Stimulated activated CD8-positive, alpha-beta memory T cell treated with anti-CD3 and anti-CD28 coated beads, Interleukin-12 subunit alpha, Interleukin-12 subunit beta, amount 100 ng/mL, for 24 hours (primary cell): ENCODE results near the gene AGAP3.

Source experiments
- DNase-seq: peaks from one replicate; pipeline ENCODE4 v3.0.0-alpha.2; 2020; ENCODE audit errors: extremely low read depth

AGAP3 gene

DNA sequence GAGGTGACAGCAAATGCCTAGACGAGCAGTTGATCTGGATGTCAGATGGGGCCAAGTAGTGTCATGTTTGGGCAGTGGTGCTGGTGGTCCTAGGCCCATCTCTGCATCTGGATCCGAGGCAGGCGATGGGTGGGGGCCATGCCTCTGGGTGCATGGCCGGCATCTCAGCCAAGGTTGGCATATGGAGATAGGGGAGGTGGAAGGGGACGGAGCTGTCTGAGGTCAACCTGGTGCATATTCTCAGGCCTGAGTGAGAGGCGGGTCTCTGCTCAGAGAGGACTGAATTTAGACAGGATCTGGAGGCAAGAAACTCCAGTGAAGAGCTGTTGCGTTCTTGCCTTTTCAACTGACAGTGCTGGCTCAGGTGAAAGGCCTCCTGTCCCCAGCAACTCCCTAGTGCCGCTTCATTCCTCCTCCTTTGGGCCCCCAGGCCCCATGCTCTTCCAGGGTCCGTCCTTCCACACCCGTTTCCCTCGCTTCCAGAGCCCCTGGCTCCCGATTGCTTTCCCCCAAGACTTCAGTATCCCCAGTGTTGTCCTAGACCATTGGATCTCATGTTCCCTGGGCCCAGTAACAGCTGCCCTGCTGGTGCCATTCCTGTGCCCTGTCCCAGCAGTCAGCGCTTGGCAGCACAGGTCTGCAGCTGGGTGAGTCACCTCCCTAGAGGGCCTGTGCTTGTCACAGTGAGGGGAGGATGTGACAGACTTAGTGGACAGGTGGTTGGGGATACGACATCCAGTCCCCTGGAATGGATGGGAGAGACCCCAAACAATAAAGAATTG is 48.7 kb downstream of the AGAP3 start:
- DNase-seq, result no peak

DNA sequence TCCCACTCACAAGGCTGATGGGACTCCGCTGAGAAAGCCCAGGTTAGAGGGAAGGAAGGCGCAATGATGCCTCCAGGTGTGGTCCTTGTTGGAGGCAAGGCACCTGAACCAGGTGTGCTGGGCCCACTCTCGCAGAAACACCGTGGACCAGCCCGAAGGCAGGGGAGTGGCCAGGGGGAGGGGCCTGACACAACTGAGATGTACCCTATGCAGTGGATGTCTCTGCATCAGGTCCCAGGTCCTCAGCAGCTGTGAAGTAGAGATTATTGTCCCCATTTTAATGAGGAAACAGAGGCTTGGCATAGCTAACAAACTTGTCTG is 49.2 kb downstream of the AGAP3 start:
- no peak for DNase-seq

GRCh38 chr7:151135866-151136843 is 49.9 kb downstream of the AGAP3 start:
- no peak for DNase-seq

DNA sequence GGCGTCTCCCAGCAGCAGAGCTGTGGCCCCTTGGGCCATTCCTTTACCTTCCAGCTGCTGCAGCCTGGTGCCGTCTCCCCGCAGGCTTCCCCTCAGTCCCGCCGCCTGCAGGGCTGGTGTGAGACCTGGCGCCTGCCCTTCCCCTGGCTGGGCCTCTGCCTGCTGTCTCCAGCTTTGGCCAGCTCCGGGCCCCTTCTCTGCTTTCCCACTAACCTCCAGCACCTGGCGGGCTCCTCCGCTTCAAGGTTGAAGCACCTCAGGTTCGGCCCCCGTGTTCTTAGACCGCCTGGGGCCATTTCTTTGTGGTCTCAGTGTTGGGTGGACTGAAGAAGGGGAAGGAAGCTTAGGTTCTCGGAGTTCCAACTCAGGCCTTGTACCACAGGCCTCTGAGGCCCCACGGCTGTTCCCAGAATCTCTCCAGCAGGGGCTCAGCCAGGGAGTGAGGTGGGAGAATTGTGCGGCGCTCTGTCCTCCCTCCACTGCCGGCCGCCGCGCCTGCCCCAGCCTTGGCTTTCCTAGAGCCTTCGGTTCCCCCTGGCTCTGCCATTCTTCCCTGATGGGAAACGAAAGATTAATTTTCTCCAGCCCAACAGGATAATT is 50.9 kb downstream of the AGAP3 start:
- DNase-seq, result no peak

DNA sequence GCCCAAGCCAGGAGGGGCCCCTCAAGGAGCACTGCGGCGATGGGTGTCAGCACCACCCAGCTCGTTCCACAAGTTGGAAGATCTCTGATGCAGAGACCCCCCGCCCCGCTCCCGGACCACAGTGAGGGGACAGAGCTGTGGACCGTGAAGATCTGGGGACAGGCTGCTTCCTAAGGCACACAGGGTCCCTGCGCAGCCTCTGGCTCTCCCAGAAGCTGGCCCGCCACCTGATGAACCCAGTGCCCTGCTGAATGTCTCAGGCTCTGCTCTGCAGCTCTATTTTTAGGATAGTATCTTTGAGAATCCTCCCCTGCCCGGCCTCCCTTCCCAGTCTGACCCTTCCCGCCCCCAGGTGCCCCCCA is 51.5 kb downstream of the AGAP3 start:
- no peak for DNase-seq

GRCh38 chr7:151138153-151138851 is 52.0 kb downstream of the AGAP3 start:
- DNase-seq, result no peak

- DNase-seq, result no peak
Measured at GRCh38 chr7:151139071-151139790, 53.0 kb downstream of the AGAP3 start.

DNA sequence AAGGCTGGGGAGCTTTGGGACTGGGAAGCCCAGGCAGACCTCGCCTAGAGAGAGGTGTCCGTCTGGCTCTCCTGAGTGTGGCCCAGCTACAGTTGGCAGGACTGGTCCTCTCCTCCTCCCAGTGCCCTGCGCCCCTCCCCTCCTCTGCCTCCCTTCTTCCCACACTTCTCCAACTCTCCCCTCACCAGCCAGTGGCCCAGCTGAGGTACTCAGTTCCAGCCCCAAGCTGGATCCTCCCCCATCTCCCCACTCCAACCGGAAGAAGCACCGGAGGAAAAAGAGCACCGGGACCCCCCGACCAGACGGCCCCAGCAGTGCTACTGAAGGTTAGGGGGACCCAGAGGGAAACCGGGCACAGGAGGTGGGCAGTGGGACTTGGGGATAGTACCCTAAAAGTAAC is 53.5 kb downstream of the AGAP3 start:
- no peak for DNase-seq

DNA sequence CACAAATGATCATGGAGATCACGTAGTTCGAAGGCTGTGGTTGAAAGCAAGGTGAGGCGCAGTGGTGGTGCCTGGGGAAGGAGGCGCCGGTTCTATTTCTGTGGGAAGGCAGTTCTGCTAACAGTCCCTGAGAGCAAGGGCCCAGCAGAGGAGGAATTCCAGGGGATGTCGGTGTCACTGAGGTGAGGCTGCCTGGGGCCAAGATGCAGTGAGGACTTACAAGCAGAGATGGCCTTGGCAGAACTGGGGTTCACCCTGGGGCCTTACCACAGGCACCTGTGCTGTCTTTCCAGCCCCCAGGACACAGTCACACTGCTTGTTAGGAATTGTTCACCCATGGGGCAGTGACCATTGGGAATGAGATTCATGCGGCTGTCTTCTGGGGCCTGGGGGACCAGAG is 54.6 kb downstream of the AGAP3 start:
- DNase-seq, result no peak

GRCh38 chr7:151141311-151141854 is 55.1 kb downstream of the AGAP3 start:
- no peak for DNase-seq

GRCh38 chr7:151141855-151142685 is 55.8 kb downstream of the AGAP3 start:
- DNase-seq, result no peak

DNA sequence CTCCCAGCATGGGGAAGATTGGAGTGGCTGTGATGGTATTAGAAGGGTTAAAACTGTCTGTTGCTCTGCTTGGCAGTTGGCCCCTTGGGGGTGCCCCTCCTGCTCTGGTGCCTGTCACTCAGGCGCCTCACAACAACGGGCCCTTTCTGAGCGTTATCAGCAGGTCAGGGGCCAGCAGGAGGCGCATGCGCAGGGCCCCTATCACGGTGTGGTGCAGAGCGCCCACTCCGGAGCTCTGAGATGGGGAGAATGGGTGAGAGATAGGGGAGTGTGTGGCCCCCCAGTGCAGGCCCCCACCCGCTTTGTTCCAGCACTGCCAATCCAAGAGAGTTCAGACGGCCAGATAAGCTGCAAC is 56.4 kb downstream of the AGAP3 start:
- no peak for DNase-seq

GRCh38 chr7:151143261-151144015 is 57.2 kb downstream of the AGAP3 start:
- no peak for DNase-seq

GRCh38 chr7:151144387-151144786 is 58.1 kb downstream of the AGAP3 start:
- DNase-seq, result no peak

DNA sequence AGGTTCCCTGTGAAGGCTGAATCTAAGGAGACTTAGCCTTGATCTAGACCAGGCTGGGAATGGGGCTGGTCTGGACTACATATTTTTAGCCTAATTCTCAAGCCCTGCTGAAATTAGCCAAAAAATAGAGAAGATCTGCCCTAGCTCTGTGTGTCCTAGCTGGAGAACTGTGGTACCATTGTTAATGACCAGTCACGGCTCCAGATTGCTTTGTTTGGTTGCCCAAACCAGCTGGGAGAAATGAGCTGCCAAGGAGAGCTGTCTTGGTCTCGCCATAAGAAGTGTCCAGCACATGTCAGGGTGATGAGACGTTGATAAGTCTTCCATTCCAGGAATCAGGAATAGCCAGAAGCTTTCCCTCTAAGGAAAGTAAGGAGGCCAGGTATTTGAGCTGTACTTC is 60.5 kb downstream of the AGAP3 start:
- DNase-seq, result no peak

DNA sequence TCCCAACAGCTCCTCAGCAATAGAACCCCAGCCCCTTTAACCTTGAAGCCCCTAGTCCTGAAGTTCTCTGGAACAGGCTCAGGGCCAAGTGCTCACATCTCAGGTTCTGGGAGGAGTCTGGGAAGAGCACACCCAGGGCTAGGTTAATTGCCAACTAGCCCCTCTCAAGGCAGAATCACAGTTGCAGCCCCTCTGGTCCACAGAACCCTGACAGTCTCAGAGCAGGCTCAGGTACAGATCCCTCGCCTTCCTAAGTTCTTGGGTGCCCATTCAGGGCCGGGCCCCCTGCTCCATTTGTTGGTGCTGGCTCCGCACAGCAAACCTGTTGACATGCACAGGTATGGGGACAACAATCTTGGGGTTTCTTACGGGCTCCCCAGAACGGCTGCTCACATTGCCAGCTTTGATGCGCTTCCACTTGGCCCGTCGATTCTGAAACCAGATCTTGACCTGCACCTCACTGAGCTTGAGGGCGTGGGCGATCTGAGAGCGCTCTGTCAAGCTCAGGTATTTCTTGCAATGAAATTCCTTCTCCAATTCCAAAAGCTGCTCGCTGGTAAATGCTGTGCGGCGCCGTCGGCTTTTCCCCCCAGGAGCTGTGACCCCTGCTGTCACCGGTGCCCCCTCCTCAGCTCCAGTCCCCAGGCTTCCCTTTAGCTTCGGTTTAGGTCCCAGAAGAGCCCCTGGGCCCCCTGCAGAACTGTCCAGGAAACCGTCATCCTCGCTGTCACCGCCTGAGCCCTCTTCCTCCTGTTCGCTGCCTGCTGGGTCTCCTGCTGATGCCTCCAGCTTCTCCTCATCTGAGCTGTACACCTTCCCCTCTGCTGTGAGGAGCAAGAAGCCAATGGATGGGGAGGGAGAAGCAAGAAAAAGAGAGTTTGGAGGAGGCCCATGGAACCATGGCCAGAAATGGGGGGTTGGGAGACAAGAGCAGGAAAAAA is 62.3 kb downstream of the AGAP3 start:
- DNase-seq, result no peak

- DNase-seq, result no peak
Measured at GRCh38 chr7:151150388-151150787, 64.1 kb downstream of the AGAP3 start.
